GM13977 (cell line): ENCODE measurements around the gene RPA1.
"Not testable (repeated sequence)": the region's sequence is repeated elsewhere in the genome, so short reads cannot be mapped to it uniquely, and the experiment has no call there.

ENCODE experiments used
- DNase-seq: peaks from one replicate; pipeline ENCODE4 v3.0.0; 2012; ENCODE audit warnings: low spot score
- CTCF ChIP-seq: IDR thresholded peaks from 2 replicates; pipeline ENCODE4 v1.5.1; 2012; ENCODE audit warnings: mild to moderate bottlenecking, control low read depth; ENCODE audit not compliant: insufficient read depth; ENCODE audit errors: extremely low read depth, missing control alignments
- in situ Hi-C: fragments of 300-500 bp; cut with MboI; formaldehyde crosslinking; loops from one replicate; pipeline ENCODE4 v1.12.0; 2022; ENCODE audit warnings: low sequenced_read_pairs, low pct_unique_long_range_greater_than_20kb, mixed read lengths, inconsistent platforms; ENCODE audit not compliant: unreplicated experiment

The RPA1 gene

DNA sequence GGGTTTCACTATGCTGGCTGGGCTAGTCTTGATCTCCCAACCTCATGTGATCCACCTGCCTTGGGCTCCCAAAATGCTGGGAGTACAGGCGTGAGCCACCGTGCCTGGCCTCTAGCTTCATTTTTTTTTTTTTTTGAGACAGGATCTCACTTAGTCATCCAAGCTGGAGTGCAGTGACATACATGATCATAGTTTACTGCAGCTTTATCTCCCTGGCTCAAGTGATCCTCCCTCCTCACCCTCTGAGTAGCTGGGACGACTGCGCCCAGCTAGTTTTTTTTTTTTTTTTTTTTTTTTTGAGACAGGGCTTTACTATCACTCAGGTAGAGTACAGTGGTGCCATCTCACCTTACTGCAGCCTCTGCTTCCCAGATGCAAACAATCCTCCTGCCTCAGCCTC lies 9.7 kb downstream of the RPA1 start:
- in situ Hi-C loops = no loop called here
- TF ChIP-seq CTCF = no peak
- DNase-seq = no peak

DNA sequence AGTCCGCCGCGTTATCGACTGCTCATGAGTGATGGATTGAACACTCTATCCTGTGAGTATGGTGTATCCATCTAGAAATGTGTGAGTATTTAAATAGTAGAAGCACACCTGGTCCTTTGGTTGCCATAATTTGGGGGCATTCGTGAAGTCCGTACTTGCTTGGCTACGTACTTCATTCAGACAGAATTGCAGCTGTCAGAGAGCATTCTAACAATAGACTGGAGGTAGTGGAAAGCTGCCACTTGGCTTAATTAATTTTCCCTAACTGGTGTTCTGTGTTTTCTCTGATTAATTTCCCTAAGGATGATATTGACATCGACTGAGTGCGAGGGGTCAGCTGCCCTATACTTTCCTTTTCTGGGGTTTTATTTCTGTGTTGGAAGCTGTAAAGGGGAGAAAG lies 14.1 kb downstream of the RPA1 start:
- in situ Hi-C loops = no loop called here
- TF ChIP-seq CTCF = no peak
- no peak for DNase-seq

- no peak for DNase-seq
- in situ Hi-C loops = no loop called here
- no peak for TF ChIP-seq CTCF
Observed at GRCh38 chr17:1847191-1847590, 17.4 kb downstream of the RPA1 start.

DNA sequence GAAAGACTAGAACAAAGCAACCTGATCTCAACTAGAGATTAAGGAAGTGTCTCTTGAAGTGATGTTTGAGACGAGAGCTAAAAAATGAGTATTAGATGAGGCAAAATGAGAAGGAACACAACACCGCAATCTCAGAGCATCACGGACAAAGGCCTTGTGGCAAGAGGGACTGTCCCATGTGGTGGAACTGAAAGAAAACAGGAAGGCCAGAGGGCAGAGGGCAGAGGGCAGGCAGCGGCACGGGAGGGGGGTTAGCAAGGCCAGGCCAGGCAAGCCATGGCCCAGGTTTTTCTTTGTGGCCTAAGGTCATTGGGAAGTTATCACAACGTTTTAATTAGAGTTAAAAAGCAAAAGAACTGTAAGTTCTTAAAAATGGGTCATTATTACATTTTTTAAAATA lies 22.5 kb downstream of the RPA1 start:
- no peak for DNase-seq
- in situ Hi-C loops = no loop called here
- TF ChIP-seq CTCF = no peak

- in situ Hi-C loops = no loop called here
- TF ChIP-seq CTCF = no peak
- DNase-seq = no peak
Observed at GRCh38 chr17:1853698-1854097, 23.9 kb downstream of the RPA1 start.

- in situ Hi-C loops, DNase-seq: not testable (repeated sequence)
Observed at GRCh38 chr17:1856462-1856861, 26.7 kb downstream of the RPA1 start.

DNA sequence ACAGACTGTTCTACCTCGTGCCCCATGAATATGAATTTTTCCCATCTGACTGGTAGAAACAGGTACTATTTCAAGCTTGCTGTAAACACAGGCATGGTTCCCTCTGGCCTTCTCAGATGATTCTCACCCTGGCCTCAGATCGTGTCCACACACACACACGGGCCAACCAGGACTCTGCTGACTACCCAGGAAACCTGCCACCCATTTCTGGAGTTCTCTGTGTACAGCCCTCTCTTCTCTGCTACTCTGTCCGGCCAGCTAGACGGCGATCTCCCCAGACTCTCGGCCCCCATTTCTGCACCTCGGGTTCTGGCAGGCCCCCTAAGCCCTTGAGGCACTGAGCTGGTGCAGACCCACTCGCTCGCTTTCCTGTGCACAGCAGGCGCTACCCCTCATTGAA lies 31.2 kb downstream of the RPA1 start:
- in situ Hi-C loops = no loop called here
- DNase-seq = no peak
- TF ChIP-seq CTCF = no peak
